A549 (cell line): ENCODE results near the gene ZNF775. TPM values are rescaled to one million over a fixed set of nuclear protein-coding genes. Genes with fewer than 3 reads are reported as not detected.

Experiments
- ATAC-seq, 2 experiments: fragments of 200-7000 bp in 1 of 2; fragments of >200 bp in 1 of 2; cut with Nextera tagmentation in 1 of 2; cut with Tn5 transposase in 1 of 2; 3 replicates each; pipeline versions ENCODE4 v1.8.0 to v1.9.1; 2018 to 2020; ENCODE audit warnings: mild to moderate bottlenecking in 1 of 2, moderate library complexity in 1 of 2
- CTCF ChIA-PET: fragments of 300-600 bp; sonication (Branson Sonifier 250); formaldehyde crosslinking; extraction: SDS; loops from one replicate; lab custom pipeline; 2021; ENCODE audit warnings: antibody characterized with exemption, inconsistent platforms; lab: Yijun Ruan, JAX
- POLR2A ChIA-PET: fragments of 350-600 bp; formaldehyde crosslinking; extraction: SDS; loops from one replicate; lab custom pipeline; 2021; ENCODE audit warnings: antibody characterized with exemption, inconsistent platforms; lab: Yijun Ruan, JAX
- DNase-seq, 2 experiments: peaks; one replicate each; pipeline versions ENCODE4 v3.0.0 to v3.0.0-alpha.2; 2011 to 2016; ENCODE audit warnings: low read depth in 1 of 2, low spot score in 1 of 2
- FAIRE-seq: peaks from 2 replicates; lab custom pipeline; 2011; peaks lifted over from hg19 to GRCh38; lab: Jason Lieb, UNC
- H3K27ac ChIP-seq, 2 experiments: fragments of >200 bp; sonication (Bioruptor Twin); formaldehyde crosslinking; 3 replicates each; pipeline ENCODE4 v1.5.1; 2016 to 2017
- H3K4me1 ChIP-seq: fragments of >200 bp; sonication (Bioruptor Twin); formaldehyde crosslinking; 3 replicates; pipeline ENCODE4 v1.6.1; 2016
- H3K4me2 ChIP-seq: fragments of >200 bp; sonication (Bioruptor Twin); formaldehyde crosslinking; 3 replicates; pipeline ENCODE4 v1.6.1; 2016
- H3K4me3 ChIP-seq: fragments of >200 bp; sonication (Bioruptor Twin); formaldehyde crosslinking; 3 replicates; pipeline ENCODE4 v1.5.1; 2016
- H3K9me3 ChIP-seq: fragments of >200 bp; sonication (Bioruptor Twin); formaldehyde crosslinking; 3 replicates; pipeline ENCODE4 v1.6.1; 2016
- ATOH8 ChIP-seq: fragments of 250-450 bp; sonication (Bioruptor Pico); IDR thresholded peaks from 2 replicates; pipeline ENCODE4 v1.5.0; 2020; ENCODE audit warnings: low read depth, mild to moderate bottlenecking, moderate library complexity
- BHLHE40 ChIP-seq: IDR thresholded peaks from 2 replicates; pipeline ENCODE4 v1.6.1; 2012; ENCODE audit warnings: low read depth, low read length, inconsistent platforms
- CBX2 ChIP-seq: fragments of 200-600 bp; sonication (generic); IDR thresholded peaks from 2 replicates; pipeline ENCODE4 v1.6.1; 2016; ENCODE audit warnings: low read depth, mild to moderate bottlenecking, borderline replicate concordance
- CBX8 ChIP-seq: fragments of 200-600 bp; sonication (generic); IDR thresholded peaks from 2 replicates; pipeline ENCODE4 v1.6.1; 2016
- CHD2 ChIP-seq: fragments of 150-350 bp; IDR thresholded peaks from 2 replicates; pipeline ENCODE4 v1.6.1; 2014; ENCODE audit warnings: low read length; ENCODE audit not compliant: partially characterized antibody
- E2F6 ChIP-seq: IDR thresholded peaks from 2 replicates; pipeline ENCODE4 v1.6.1; 2012; ENCODE audit warnings: low read depth, borderline replicate concordance
- EHF ChIP-seq: fragments of 250-450 bp; sonication (Bioruptor Pico); IDR thresholded peaks from 2 replicates; pipeline ENCODE4 v1.5.0; 2020; ENCODE audit warnings: mild to moderate bottlenecking
- ESRRA ChIP-seq: fragments of 150-350 bp; IDR thresholded peaks from 2 replicates; pipeline ENCODE4 v1.6.1; 2014; ENCODE audit warnings: mild to moderate bottlenecking, low read length, borderline replicate concordance
- FOSL2 ChIP-seq, 2 experiments: fragments of 450-650 bp in 1 of 2; fragments of >200 bp in 1 of 2; sonication (Bioruptor Twin) in 1 of 2; formaldehyde crosslinking; IDR thresholded peaks; 2 replicates each; pipeline versions ENCODE4 v1.5.0 to v1.6.1; 2016 to 2020; ENCODE audit warnings: mild to moderate bottlenecking in 1 of 2, moderate library complexity in 1 of 2
- GATA3 ChIP-seq: IDR thresholded peaks from 2 replicates; pipeline ENCODE4 v1.6.1; 2012; ENCODE audit warnings: borderline replicate concordance
- HDAC2 ChIP-seq: fragments of 200-600 bp; sonication (generic); IDR thresholded peaks from 2 replicates; pipeline ENCODE4 v1.6.1; 2016
- HES2 ChIP-seq: fragments of >200 bp; sonication (Bioruptor Twin); formaldehyde crosslinking; IDR thresholded peaks from 2 replicates; pipeline ENCODE4 v1.6.1; 2016
- HEYL ChIP-seq: fragments of 250-450 bp; sonication (Bioruptor Pico); IDR thresholded peaks from 2 replicates; pipeline ENCODE4 v1.8.0; 2021; ENCODE audit warnings: mild to moderate bottlenecking, moderate library complexity
- JUN ChIP-seq, 2 experiments: fragments of >200 bp; sonication (Bioruptor Twin); formaldehyde crosslinking; IDR thresholded peaks; 2 replicates in 1 of 2; 3 replicates in 1 of 2; pipeline ENCODE4 v1.6.1; 2016 to 2017
- KDM5A ChIP-seq: fragments of 200-600 bp; sonication (generic); IDR thresholded peaks from 2 replicates; pipeline ENCODE4 v1.6.1; 2016; ENCODE audit warnings: antibody characterized with exemption, mild to moderate bottlenecking
- NFE2L2 ChIP-seq: fragments of 150-350 bp; conservative IDR thresholded peaks from 2 replicates; pipeline ENCODE4 v1.6.1; 2014; ENCODE audit warnings: low read length
- NR3C1 ChIP-seq: fragments of >200 bp; sonication (Bioruptor Twin); formaldehyde crosslinking; IDR thresholded peaks from 3 replicates; pipeline ENCODE4 v1.6.1; 2017
- PBX3 ChIP-seq: IDR thresholded peaks from 2 replicates; pipeline ENCODE4 v1.6.1; 2012
- POLR2A ChIP-seq: IDR thresholded peaks from 2 replicates; pipeline ENCODE4 v1.6.1; 2012; ENCODE audit warnings: mild to moderate bottlenecking, low read length
- POLR2AphosphoS2 ChIP-seq: conservative IDR thresholded peaks from 2 replicates; pipeline ENCODE4 v1.6.1; 2012; ENCODE audit warnings: low read length, improper control_type of control experiment, inconsistent platforms
- RARB ChIP-seq: fragments of 250-450 bp; sonication (Bioruptor Pico); IDR thresholded peaks from 2 replicates; pipeline ENCODE4 v1.8.0; 2021; ENCODE audit warnings: mild to moderate bottlenecking, moderate library complexity
- SMC3 ChIP-seq: fragments of >200 bp; sonication (Bioruptor Twin); formaldehyde crosslinking; IDR thresholded peaks from 3 replicates; pipeline ENCODE4 v1.6.1; 2018; ENCODE audit warnings: inconsistent platforms
- ZFP36 ChIP-seq: fragments of 450-650 bp; IDR thresholded peaks from 2 replicates; pipeline ENCODE4 v1.6.1; 2014; ENCODE audit warnings: borderline replicate concordance; ENCODE audit not compliant: partially characterized antibody
- ZNF302 ChIP-seq: fragments of 250-450 bp; sonication (Bioruptor Pico); IDR thresholded peaks from 2 replicates; pipeline ENCODE4 v1.9.0; 2021; ENCODE audit warnings: inconsistent platforms, mild to moderate bottlenecking, moderate library complexity
- WGBS: methylation state at CpG from one replicate; pipeline ENCODE4 v1.1.6; 2017; ENCODE audit errors: missing lambda C conversion rate; 5-methylcytosine and 5-hydroxymethylcytosine counted together
- polyA plus RNA-seq, 4 experiments: library from polyadenylated mRNA; depleted of rRNA in 3 of 4; stranded (reverse); fragments of >200 nt; fragmentation: RNase III in 1 of 4; extraction: RNeasy Plus Mini Kit Qiagen cat#74134 plus additional on column Dnase treatment in 1 of 4; gene quantifications; 2 replicates in 3 of 4; 3 replicates in 1 of 4; pipeline ENCODE4 v1.2.3, GENCODE V29; 2011 to 2017

Gene ZNF775
- polyA plus RNA-seq, 2 of the 4 experiments (the other 2 are of a cell fraction), result 1.7 to 5.4 TPM

GRCh38 chr7:150434240-150434639 lies 55.1 kb downstream of the ZNF775 start:
- no peak for TF ChIP-seq ATOH8 (CRISPR knock-in tag)
- TF ChIP-seq HEYL (CRISPR knock-in tag), result no peak
- no peak for TF ChIP-seq BHLHE40
- TF ChIP-seq RARB (CRISPR knock-in tag), result no peak
- no peak for TF ChIP-seq ESRRA
- TF ChIP-seq ZFP36, result no peak
- no peak for TF ChIP-seq NFE2L2
- no peak for TF ChIP-seq EHF (CRISPR knock-in tag)
- TF ChIP-seq POLR2AphosphoS2, result no peak
- TF ChIP-seq CHD2, result no peak
- TF ChIP-seq ZNF302 (CRISPR knock-in tag), result no peak
- TF ChIP-seq POLR2A, result no peak
- no peak for TF ChIP-seq NR3C1
- ChIA-PET CTCF (interaction anchor here (0.6 to 1.0 kb wide), 2 partner anchors 13 to 14 kb away, joined by 3 read pairs; no protein-coding TSS in a partner anchor), POLR2A (no interaction called here)
- DNase-seq, result no peak
- H3K9me3 ChIP-seq, result no peaks in the 10 kb centered on the region
- no peak overlapping the region for H3K4me3 ChIP-seq
- WGBS, result 60% methylated on average over 8 of the region's 8 CpGs
- no peak overlapping the region for H3K27ac ChIP-seq
- H3K4me2 ChIP-seq, result no peak overlapping the region
- no peak for ATAC-seq
- H3K4me1 ChIP-seq, result peaks cover 2% of the 10 kb centered on the region; the same call in 2 of the 3 replicates
- FAIRE-seq, result no peak

- WGBS, result 59% methylated on average over 4 of the region's 4 CpGs
- H3K4me3 ChIP-seq, result no peak overlapping the region
- POLR2A ChIA-PET, result no interaction called here
- DNase-seq (no peak), FAIRE-seq (no peak), ATAC-seq (no peak)
- no peaks in the 10 kb centered on the region for H3K9me3 ChIP-seq
- H3K4me1 ChIP-seq, result no peaks in the 10 kb centered on the region
- no peak overlapping the region for H3K27ac ChIP-seq
- TF ChIP-seq SMC3, result no peak
- TF ChIP-seq HDAC2, result no peak
- no peak for TF ChIP-seq POLR2A
- no peak for TF ChIP-seq FOSL2 (IDR thresholded peaks at IDR 0.05)
- no peak for TF ChIP-seq FOSL2 (CRISPR knock-in tag; IDR thresholded peaks at IDR 0.05)
- TF ChIP-seq POLR2AphosphoS2, result no peak
- TF ChIP-seq CBX2, result no peak
- no peak for TF ChIP-seq EHF (CRISPR knock-in tag)
- no peak for TF ChIP-seq GATA3
- no peak for TF ChIP-seq ZFP36
- no peak for TF ChIP-seq JUN (IDR thresholded peaks at IDR 0.05)
- TF ChIP-seq, all 56 proteins: peak for 0
- CTCF ChIA-PET, result interaction anchor here (1.0 kb wide), 1 partner anchor 12 kb away, joined by 3 read pairs; no protein-coding TSS in a partner anchor
- H3K4me2 ChIP-seq, result no peak overlapping the region
Measured at GRCh38 chr7:150435047-150435389, 55.9 kb downstream of the ZNF775 start.

GRCh38 chr7:150435390-150436073 lies 56.4 kb downstream of the ZNF775 start:
- H3K4me2 ChIP-seq, result no peak overlapping the region
- CTCF ChIA-PET, result no interaction called here

More at GRCh38 chr7:150435390-150436073, 56.4 kb downstream of the ZNF775 start:
- no peaks in the 10 kb centered on the region for H3K9me3 ChIP-seq
- FAIRE-seq (no peak), ATAC-seq (no peak), DNase-seq (no peak)
- POLR2A ChIA-PET, result no interaction called here
- WGBS, result 42% methylated on average over 8 of the region's 8 CpGs
- H3K4me1 ChIP-seq, result no peaks in the 10 kb centered on the region
- TF ChIP-seq KDM5A (no peak), HES2 (no peak), POLR2AphosphoS2 (no peak), PBX3 (no peak), E2F6 (no peak), POLR2A (no peak), CBX8 (no peak), ZFP36 (no peak)
- H3K4me3 ChIP-seq, result no peak overlapping the region
- no peak overlapping the region for H3K27ac ChIP-seq
